ENCODE measurements around the gene SELENOO.

SELENOO gene

DNA sequence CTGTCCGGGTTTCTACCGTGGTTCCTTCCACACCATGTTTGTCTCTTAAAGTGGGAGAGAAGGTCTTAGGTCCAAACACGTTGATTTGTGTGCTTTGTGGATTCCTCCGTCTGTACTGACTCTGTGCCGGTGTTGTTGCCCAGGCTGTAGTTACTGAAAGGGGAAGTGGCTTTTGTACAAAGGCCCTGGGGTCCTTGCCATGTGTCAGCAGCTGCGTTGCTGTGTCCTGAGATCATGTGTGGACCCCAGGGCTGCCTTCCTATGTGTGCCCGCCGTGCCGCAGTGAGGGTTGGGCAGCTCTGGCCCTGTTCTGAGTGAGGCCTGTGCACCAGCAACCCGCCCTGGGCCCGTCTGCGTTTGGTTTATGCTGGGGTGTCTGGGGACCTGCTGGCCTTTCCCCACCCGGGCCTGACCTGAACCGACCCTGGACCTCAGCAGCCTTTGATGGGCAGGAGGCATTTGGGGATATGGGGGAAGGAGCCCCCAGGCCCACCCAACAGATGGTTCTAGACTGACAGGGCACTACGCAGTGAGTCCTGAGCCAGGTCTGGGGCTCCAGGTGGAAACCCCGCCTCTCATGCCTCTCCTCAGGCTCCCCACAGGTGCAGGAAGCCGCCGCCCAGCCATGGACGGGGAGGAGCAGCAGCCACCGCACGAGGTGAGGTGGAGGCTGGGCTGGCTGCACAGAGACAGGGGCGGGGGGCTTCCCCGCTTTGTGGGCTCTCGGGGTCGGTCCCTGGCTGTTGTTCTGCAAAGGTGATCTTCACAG, 8.2 kb upstream of the SELENOO start (continued):
- TF ChIP-seq, protein P1, sequence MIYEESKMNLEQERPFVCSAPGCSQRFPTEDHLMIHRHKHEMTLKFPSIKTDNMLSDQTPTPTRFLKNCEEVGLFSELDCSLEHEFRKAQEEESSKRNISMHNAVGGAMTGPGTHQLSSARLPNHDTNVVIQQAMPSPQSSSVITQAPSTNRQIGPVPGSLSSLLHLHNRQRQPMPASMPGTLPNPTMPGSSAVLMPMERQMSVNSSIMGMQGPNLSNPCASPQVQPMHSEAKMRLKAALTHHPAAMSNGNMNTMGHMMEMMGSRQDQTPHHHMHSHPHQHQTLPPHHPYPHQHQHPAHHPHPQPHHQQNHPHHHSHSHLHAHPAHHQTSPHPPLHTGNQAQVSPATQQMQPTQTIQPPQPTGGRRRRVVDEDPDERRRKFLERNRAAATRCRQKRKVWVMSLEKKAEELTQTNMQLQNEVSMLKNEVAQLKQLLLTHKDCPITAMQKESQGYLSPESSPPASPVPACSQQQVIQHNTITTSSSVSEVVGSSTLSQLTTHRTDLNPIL (CRISPR knock-in tag; IDR thresholded peaks at IDR 0.05; ENCODE audit: low read depth): no peak
- TF ChIP-seq ARNTL (CRISPR knock-in tag; IDR thresholded peaks at IDR 0.05; ENCODE audit: borderline replicate concordance, low read depth): no peak
- no peak for TF ChIP-seq OSR1 (CRISPR knock-in tag; IDR thresholded peaks at IDR 0.05)
- TF ChIP-seq ISL1 (CRISPR knock-in tag; IDR thresholded peaks at IDR 0.05): no peak
- TF ChIP-seq, protein P2, sequence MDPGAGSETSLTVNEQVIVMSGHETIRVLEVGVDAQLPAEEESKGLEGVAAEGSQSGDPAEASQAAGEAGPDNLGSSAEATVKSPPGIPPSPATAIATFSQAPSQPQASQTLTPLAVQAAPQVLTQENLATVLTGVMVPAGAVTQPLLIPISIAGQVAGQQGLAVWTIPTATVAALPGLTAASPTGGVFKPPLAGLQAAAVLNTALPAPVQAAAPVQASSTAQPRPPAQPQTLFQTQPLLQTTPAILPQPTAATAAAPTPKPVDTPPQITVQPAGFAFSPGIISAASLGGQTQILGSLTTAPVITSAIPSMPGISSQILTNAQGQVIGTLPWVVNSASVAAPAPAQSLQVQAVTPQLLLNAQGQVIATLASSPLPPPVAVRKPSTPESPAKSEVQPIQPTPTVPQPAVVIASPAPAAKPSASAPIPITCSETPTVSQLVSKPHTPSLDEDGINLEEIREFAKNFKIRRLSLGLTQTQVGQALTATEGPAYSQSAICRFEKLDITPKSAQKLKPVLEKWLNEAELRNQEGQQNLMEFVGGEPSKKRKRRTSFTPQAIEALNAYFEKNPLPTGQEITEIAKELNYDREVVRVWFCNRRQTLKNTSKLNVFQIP (CRISPR knock-in tag; IDR thresholded peaks at IDR 0.05; ENCODE audit: borderline replicate concordance, low read depth): no peak
- TF ChIP-seq SNAI2 (CRISPR knock-in tag; IDR thresholded peaks at IDR 0.05): no peak
- no peak for TF ChIP-seq BACH2 (CRISPR knock-in tag; IDR thresholded peaks at IDR 0.05; ENCODE audit: borderline replicate concordance)
- TF ChIP-seq PPARA (CRISPR knock-in tag; IDR thresholded peaks at IDR 0.05; ENCODE audit: borderline replicate concordance): no peak
- TF ChIP-seq ZC3H10 (CRISPR knock-in tag; IDR thresholded peaks at IDR 0.05): no peak
- TF ChIP-seq CSDC2 (CRISPR knock-in tag; IDR thresholded peaks at IDR 0.05): no peak
- no peak for TF ChIP-seq GLIS3 (CRISPR knock-in tag; IDR thresholded peaks at IDR 0.05)

DNA sequence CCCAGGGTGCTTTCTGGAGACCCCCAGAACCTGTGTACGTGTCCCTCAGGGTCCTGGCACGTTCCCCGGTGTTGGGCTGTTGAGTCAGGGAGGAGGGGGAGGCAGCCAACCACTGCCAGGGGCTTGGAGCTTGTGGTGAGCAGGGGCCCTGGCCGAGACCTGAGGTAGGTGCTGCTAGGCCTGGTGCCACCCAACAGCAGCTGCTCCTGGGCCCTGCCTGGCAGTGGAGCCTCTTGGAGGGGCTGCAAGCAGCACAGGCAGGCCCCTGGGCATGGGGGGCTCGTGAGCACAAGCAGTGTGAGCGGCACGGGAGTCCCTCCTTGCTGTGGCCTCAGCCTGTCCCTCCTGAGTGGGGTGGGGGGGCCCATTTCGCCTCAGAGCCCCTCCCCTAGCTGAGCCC, 7.2 kb upstream of the SELENOO start:
- TF ChIP-seq ZFP30 (CRISPR knock-in tag; IDR thresholded peaks at IDR 0.05) (no peak), ZNF70 (CRISPR knock-in tag; IDR thresholded peaks at IDR 0.05) (no peak), ZNF8 (CRISPR knock-in tag; IDR thresholded peaks at IDR 0.05) (no peak), OSR1 (CRISPR knock-in tag; IDR thresholded peaks at IDR 0.05) (no peak), TOX (CRISPR knock-in tag; IDR thresholded peaks at IDR 0.05; ENCODE audit: borderline replicate concordance) (no peak), CSDC2 (CRISPR knock-in tag; IDR thresholded peaks at IDR 0.05) (no peak), ZFP3 (CRISPR knock-in tag; IDR thresholded peaks at IDR 0.05) (no peak), RARB (CRISPR knock-in tag; IDR thresholded peaks at IDR 0.05) (no peak), ARNTL (CRISPR knock-in tag; IDR thresholded peaks at IDR 0.05; ENCODE audit: borderline replicate concordance, low read depth) (no peak), BACH2 (CRISPR knock-in tag; IDR thresholded peaks at IDR 0.05; ENCODE audit: borderline replicate concordance) (no peak), ESRRG (CRISPR knock-in tag; IDR thresholded peaks at IDR 0.05) (no peak)
- TF ChIP-seq, protein P3, sequence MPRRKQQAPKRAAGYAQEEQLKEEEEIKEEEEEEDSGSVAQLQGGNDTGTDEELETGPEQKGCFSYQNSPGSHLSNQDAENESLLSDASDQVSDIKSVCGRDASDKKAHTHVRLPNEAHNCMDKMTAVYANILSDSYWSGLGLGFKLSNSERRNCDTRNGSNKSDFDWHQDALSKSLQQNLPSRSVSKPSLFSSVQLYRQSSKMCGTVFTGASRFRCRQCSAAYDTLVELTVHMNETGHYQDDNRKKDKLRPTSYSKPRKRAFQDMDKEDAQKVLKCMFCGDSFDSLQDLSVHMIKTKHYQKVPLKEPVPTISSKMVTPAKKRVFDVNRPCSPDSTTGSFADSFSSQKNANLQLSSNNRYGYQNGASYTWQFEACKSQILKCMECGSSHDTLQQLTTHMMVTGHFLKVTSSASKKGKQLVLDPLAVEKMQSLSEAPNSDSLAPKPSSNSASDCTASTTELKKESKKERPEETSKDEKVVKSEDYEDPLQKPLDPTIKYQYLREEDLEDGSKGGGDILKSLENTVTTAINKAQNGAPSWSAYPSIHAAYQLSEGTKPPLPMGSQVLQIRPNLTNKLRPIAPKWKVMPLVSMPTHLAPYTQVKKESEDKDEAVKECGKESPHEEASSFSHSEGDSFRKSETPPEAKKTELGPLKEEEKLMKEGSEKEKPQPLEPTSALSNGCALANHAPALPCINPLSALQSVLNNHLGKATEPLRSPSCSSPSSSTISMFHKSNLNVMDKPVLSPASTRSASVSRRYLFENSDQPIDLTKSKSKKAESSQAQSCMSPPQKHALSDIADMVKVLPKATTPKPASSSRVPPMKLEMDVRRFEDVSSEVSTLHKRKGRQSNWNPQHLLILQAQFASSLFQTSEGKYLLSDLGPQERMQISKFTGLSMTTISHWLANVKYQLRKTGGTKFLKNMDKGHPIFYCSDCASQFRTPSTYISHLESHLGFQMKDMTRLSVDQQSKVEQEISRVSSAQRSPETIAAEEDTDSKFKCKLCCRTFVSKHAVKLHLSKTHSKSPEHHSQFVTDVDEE (CRISPR knock-in tag; IDR thresholded peaks at IDR 0.05): no peak
- TF ChIP-seq, protein P4, sequence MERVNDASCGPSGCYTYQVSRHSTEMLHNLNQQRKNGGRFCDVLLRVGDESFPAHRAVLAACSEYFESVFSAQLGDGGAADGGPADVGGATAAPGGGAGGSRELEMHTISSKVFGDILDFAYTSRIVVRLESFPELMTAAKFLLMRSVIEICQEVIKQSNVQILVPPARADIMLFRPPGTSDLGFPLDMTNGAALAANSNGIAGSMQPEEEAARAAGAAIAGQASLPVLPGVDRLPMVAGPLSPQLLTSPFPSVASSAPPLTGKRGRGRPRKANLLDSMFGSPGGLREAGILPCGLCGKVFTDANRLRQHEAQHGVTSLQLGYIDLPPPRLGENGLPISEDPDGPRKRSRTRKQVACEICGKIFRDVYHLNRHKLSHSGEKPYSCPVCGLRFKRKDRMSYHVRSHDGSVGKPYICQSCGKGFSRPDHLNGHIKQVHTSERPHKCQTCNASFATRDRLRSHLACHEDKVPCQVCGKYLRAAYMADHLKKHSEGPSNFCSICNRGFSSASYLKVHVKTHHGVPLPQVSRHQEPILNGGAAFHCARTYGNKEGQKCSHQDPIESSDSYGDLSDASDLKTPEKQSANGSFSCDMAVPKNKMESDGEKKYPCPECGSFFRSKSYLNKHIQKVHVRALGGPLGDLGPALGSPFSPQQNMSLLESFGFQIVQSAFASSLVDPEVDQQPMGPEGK (CRISPR knock-in tag; IDR thresholded peaks at IDR 0.05; ENCODE audit: borderline replicate concordance): no peak
- TF ChIP-seq, protein P1 (CRISPR knock-in tag; IDR thresholded peaks at IDR 0.05; ENCODE audit: low read depth): no peak
- no peak for ATAC-seq
